Activated T-cell treated with anti-CD3 and anti-CD28 coated beads, Interleukin-2, amount 50 U/mL, for 4 hours (primary cell): ENCODE measurements around the gene ALKBH2. TPM values are rescaled to one million over a fixed set of nuclear protein-coding genes. Genes with fewer than 3 reads are reported as not detected.
"Not testable (repeated sequence)": the region's sequence is repeated elsewhere in the genome, so short reads cannot be mapped to it uniquely, and the experiment has no call there.

Experiments
- ATAC-seq, 2 donors: fragments of 200-7000 bp; cut with Tn5 transposase; one replicate each; pipeline ENCODE4 v1.10.0; 2021
- DNase-seq: peaks from one replicate; pipeline ENCODE4 v3.0.0-alpha.2; 2020
- H3K27me3 Mint-ChIP-seq: one replicate; pipeline ENCODE4 v1.8.0; 2021; ENCODE audit warnings: low read depth, mixed read lengths
- H3K36me3 Mint-ChIP-seq: one replicate; pipeline ENCODE4 v1.8.0; 2022; ENCODE audit warnings: mixed read lengths; ENCODE audit not compliant: insufficient read depth
- H3K4me1 Mint-ChIP-seq: one replicate; pipeline ENCODE4 v1.8.0; 2021; ENCODE audit warnings: low read depth, mixed read lengths
- H3K4me3 Mint-ChIP-seq: one replicate; pipeline ENCODE4 v1.8.0; 2021; ENCODE audit warnings: mild to moderate bottlenecking, moderate library complexity, mixed read lengths
- H3K9me3 Mint-ChIP-seq: one replicate; pipeline ENCODE4 v1.8.0; 2021; ENCODE audit warnings: mixed read lengths
- total RNA-seq, 3 donors: library from RNA; stranded (reverse); gene quantifications; one replicate each; pipeline ENCODE4 v1.2.1, GENCODE V29; 2021

The ALKBH2 gene
- total RNA-seq, 3 donors from 2014 or later, result 59.8 to 73.2 (median 71.4) TPM

DNA sequence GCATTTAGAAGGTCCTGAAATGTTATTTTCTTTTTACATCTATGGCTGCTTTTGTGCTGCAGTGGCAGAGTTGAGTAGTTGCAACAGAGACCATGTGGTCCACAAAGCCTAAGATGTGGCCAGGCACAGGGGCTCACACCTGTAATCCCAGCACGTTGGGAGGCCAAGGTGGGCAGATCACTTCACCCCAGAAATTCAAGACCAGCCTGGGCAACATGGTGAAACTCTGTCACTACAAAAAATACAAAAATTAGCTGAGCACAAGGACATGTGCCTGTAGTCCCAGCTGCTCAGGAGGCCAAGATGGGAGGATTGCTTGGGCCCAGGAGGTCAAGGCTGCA, 27.4 kb downstream of the ALKBH2 start:
- H3K4me1 Mint-ChIP-seq, result peaks cover 4% of the 10 kb centered on the region
- H3K27me3 Mint-ChIP-seq, result no peaks in the 10 kb centered on the region
- DNase-seq, result no peak
- peaks cover 16% of the 10 kb centered on the region for H3K36me3 Mint-ChIP-seq
- H3K9me3 Mint-ChIP-seq, result no peaks in the 10 kb centered on the region
- ATAC-seq, result no peak
- H3K4me3 Mint-ChIP-seq, result no peak overlapping the region

DNA sequence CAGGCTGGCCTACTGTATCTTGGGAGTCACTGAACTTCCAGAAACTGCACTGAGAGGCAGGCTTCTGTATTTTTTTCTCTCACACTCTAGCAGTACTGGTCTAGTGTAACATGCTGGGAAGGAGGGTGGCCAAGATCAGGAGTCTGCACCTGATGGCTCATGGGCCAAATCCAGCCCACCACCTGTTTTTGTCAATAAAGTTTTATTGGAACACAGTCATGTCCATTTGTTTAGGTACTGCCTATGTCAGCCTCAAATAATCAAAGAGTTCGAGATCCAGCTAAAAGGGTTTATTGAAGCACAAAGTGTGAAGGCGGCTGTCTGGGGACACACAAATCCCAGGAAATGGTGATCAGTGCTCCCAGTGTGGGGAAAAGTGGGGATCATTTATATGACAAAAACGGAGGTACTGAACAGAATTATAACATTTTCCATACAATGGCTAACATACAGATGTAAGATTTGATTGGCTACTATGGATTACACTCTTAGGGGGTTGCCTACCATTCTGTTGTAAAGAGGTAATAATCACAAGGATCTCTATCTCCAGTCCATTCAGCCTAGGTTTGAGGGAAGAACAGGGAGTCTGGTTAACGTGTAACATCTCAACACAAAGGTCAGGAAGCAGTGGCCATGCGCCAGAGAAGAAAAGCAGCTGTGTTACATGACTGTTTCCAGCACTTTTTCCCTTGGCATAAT, 28.0 kb downstream of the ALKBH2 start:
- DNase-seq (no peak), ATAC-seq (no peak)
- Mint-ChIP-seq H3K27me3 (no peaks in the 10 kb centered on the region), H3K4me3 (no peak overlapping the region), H3K9me3 (no peaks in the 10 kb centered on the region), H3K36me3 (peaks cover 11% of the 10 kb centered on the region), H3K4me1 (peaks cover 4% of the 10 kb centered on the region)

DNA sequence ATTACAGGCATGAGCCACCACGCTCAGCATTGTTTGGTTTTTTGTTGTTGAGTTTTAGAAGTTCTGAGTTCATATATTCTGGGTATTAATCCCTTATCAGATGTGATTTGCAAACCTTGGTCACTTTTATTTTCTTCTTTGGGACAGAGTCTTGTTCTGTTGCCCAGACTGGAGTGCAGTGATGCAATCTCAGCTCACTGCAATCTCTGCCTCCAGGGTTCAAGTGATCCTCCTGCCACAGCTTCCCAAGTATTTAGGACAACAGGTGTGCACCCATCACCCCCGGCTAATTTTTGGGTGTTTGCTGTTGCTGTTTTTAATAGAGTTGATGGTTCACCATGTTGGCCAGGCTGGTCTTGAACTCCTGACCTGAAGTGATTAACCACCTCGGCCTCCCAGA, 29.1 kb downstream of the ALKBH2 start:
- ATAC-seq (no peak), DNase-seq (no peak)
- Mint-ChIP-seq H3K9me3 (no peaks in the 10 kb centered on the region), H3K27me3 (no peaks in the 10 kb centered on the region), H3K4me1 (peaks cover 4% of the 10 kb centered on the region), H3K4me3 (no peak overlapping the region), H3K36me3 (peaks cover 11% of the 10 kb centered on the region)

DNA sequence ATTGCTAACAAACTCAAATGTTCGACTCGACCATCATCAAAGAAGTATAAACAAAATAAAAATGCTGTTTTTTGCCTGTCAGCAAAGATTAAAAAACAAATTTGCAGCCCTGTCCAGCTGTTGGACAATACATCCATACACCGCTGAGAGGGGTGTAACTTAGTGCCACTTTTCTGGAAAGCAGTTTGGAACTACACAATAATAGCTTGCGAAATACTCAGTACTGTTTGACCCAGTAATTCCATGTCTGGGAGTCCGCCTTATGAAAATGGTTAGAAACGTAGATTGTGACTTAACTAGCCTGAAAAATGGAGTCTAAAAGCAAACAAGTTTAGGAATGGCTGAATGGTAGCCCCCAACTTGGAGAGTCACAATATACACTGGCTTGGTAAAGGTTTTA, 34.5 kb downstream of the ALKBH2 start:
- DNase-seq (no peak), ATAC-seq (no peak)
- Mint-ChIP-seq H3K4me1 (peaks cover 9% of the 10 kb centered on the region), H3K36me3 (peaks cover 21% of the 10 kb centered on the region), H3K4me3 (no peak overlapping the region), H3K27me3 (no peaks in the 10 kb centered on the region), H3K9me3 (no peaks in the 10 kb centered on the region)

DNA sequence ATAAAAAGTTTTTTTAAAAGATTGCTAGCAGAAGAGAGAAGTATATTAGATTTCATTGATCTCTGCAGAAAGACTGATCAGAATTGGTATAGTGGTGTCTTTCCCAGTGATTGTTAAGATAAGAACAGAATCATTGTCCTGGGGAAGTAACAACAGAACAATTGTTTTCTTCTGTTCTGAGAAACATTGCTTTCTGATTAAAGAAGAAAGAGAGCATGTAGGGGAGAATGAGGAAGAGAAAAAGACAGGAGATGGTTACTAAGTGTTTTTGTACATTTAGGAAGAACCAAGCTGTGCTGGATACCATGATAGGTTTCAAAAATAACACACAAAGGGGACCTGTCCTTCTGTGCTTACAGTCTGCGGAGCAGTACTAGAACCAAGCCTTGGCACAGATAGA, 35.9 kb downstream of the ALKBH2 start:
- DNase-seq, result no peak
- Mint-ChIP-seq H3K27me3 (no peaks in the 10 kb centered on the region), H3K4me3 (no peak overlapping the region), H3K36me3 (peaks cover 19% of the 10 kb centered on the region), H3K9me3 (no peaks in the 10 kb centered on the region), H3K4me1 (peaks cover 10% of the 10 kb centered on the region)
- ATAC-seq, result no peak

DNA sequence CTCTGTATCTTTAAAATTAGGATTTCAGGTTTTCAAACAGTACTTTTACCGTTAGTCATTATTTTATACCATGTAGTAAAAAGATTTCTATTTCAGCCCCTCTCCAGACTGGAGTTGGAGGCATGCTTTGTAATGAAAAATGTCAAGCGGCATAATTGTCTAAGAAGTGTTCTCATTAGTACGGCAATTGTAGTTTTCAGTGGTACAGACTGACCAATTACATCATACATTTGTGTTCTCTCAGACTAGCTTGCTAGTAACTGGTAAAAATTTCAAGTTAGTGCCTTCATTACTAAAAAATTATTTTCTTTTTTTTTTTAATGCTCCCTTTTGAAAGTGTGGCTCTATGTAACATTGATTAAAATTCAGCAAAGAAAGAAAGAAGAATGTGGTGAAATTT, 36.4 kb downstream of the ALKBH2 start:
- Mint-ChIP-seq H3K4me3 (no peak overlapping the region), H3K36me3 (peaks cover 23% of the 10 kb centered on the region), H3K27me3 (no peaks in the 10 kb centered on the region), H3K4me1 (peaks cover 14% of the 10 kb centered on the region), H3K9me3 (no peaks in the 10 kb centered on the region)
- ATAC-seq (no peak), DNase-seq (no peak)

DNA sequence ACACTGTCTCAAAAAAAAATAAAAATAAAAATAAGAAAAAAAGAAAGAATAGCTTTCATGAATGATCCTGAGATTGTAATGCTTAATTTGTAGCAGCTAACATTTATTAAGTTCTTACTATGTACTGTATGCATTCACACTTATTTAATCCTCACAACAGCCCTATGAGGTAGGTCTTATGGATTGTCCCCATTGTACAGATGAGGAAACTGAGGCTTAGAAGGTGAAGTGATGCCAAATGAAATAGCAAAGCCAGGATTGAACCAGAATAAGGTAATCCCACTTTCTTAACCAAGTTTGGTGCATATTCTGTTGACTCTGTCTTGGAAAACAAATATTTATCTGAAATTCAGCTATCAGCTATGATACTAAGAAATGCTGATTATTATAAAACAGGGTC, 38.8 kb downstream of the ALKBH2 start:
- Mint-ChIP-seq H3K4me1 (peaks cover 14% of the 10 kb centered on the region), H3K9me3 (no peaks in the 10 kb centered on the region), H3K36me3 (peaks cover 20% of the 10 kb centered on the region), H3K4me3 (no peak overlapping the region), H3K27me3 (no peaks in the 10 kb centered on the region)
- ATAC-seq, result no peak
- DNase-seq, result no peak

DNA sequence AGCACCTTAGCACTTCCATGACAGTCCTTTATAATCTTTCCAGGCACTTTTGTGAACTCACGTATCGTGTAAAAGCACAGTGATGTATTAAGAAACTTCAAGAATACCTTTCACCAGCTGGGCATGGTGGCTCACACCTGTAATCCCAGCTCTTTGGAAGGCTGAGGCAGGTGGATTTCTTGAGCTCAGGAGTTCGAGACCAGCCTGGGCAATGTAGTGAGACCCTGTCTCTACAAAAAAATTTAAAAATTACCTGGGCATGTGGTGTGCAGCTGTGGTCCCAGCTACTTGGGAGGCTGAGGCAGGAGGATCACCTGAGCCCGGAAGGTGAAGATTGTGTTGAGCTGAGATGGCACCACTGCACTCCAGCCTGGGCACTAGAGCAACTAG, 39.2 kb downstream of the ALKBH2 start:
- not testable (repeated sequence) for H3K27me3 Mint-ChIP-seq, DNase-seq

DNA sequence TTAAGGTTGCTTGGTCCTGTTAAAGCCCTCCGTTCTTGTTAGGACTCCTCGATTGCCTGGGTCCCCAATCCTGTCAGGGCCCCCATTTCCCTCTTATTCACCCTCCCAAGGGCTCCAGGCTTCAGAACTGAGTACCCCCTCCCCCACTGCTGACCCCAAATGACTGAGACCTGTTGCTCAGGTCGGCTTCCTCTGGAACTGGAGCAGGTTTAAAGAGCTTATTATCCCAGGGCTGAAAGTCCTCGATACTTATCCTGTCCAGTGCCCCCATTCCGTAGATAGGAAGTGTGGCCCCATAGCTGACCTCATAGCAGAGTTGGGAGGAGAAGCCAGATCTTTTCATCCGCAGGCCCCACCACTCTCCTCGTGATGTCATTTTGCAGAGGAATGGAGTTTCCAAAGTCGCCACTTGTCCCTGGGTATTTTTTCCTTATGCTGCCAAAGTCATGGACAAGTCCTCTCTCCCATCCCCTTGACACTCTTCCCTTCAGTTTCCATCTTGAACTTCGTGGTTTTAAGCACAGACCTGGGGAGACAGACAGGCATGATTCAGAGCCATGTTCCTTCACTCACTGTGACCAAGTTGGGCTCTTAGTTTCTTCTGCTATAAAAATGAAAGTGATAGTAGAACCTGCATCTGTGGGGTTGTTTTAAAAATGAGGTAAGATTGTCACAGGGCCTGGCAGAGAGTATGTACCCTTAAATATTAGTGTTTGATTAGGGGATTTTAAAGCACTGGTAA, 39.7 kb downstream of the ALKBH2 start:
- ATAC-seq (peak; percentile 81 to 83), DNase-seq (peak; percentile 8)
- H3K4me1 Mint-ChIP-seq, result peaks cover 14% of the 10 kb centered on the region
- peak overlapping the region; percentile 95 for H3K4me3 Mint-ChIP-seq
- H3K27me3 Mint-ChIP-seq, result no peaks in the 10 kb centered on the region
- H3K36me3 Mint-ChIP-seq, result peaks cover 17% of the 10 kb centered on the region
- no peaks in the 10 kb centered on the region for H3K9me3 Mint-ChIP-seq

More for the DNA sequence above, 39.2 kb downstream of the ALKBH2 start:
- peak overlapping the region; percentile 95 for H3K4me3 Mint-ChIP-seq
- peaks cover 20% of the 10 kb centered on the region for H3K36me3 Mint-ChIP-seq
- peaks cover 14% of the 10 kb centered on the region for H3K4me1 Mint-ChIP-seq
- H3K9me3 Mint-ChIP-seq, result not testable (repeated sequence)
- ATAC-seq, result peak in 1 of 2 donors; percentile 3

DNA sequence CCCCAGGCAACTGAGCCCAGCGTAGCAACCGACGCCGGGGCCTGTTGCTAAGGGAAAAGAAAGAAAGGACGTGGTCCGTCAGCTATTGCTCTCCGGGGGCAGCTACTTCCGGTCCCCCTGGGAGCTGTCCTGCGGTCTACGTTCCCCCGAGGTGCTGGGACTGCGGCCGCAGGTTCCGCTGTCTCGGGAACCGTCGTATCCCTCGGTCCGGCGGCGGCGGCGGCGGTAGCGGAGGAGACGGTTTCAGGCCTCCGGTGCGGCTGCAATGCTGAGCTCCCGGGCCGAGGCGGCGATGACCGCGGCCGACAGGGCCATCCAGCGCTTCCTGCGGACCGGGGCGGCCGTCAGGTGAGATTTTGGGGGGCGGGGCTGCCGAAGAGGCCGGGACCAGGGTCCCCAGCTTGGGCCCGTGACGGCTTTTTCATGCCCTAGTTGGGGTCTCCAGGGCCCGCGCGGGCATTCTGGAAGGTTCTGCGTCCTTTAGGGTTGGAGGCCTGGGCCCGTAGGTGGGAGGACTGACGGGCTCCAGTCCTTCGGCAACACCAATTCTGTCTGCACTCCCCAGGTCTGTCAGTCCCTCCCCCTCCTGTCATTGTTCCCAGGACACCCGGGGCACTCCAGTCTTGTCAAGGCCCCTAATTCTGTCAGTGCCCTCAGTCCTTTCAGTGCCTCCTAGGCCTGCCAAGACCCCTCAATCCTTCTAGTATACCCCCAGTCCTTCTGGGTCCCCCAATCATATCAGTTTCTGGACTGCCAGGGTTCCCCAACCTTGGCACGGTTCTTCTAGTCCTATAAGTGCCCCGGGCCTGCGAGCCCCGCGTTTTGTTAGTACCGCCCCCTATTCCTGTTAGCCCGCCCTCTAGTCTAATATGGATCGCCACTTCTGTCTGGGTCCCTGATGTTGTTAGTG, 40.6 kb downstream of the ALKBH2 start, which contains the start of gene USP30:
Gene USP30 (plus strand): TSS at position 163 of the 910 bp plus-strand sequence. CDS start 103 bp downstream, at position 266.
- peak; percentile 80 for DNase-seq
- Mint-ChIP-seq H3K9me3 (no peaks in the 10 kb centered on the region), H3K27me3 (no peaks in the 10 kb centered on the region), H3K4me3 (peak within 1 kb of the TSS; percentile 95), H3K36me3 (peaks cover 14% of the 10 kb centered on the region), H3K4me1 (peaks cover 14% of the 10 kb centered on the region)
- ATAC-seq, result peak; percentile 82 to 86

DNA sequence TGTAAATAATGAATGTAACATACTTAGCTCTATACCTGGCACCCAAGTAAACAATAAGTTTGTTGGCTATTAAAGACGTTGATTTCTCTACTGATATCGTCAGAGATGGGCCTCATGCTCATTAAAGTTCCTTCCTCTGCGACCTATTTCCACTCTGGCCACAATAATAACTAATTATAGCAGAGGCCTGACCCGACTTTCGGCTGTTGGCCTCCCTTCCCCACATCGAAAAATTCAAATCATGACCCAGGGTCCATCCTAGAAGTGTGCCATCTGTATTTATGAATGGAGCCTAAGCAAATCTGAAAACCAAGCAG, 41.2 kb downstream of the ALKBH2 start:
- DNase-seq, result no peak
- Mint-ChIP-seq H3K27me3 (no peaks in the 10 kb centered on the region), H3K4me3 (peak overlapping the region; percentile 95), H3K36me3 (peaks cover 11% of the 10 kb centered on the region), H3K9me3 (no peaks in the 10 kb centered on the region), H3K4me1 (peaks cover 14% of the 10 kb centered on the region)
- no peak for ATAC-seq

DNA sequence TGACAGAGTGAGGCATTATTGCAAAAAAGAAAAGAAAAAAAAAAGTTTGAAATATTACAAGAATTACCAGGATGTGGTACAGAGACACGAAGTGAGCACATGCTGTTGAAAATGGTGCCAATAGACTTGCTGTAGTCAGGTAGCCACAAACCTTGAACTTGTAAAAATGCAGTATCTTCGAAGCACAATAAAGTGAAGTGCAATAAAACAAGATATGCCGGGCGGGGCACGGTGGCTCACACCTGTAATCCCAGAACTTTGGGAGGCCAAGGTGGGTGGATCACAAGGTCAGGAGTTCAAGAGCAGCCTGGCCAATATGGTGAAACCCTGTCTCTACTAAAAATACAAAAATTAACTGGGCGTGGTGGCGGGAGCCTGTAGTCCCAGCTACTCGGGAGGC, 43.5 kb downstream of the ALKBH2 start:
- not testable (repeated sequence) for H3K27me3 Mint-ChIP-seq, H3K9me3 Mint-ChIP-seq, H3K4me3 Mint-ChIP-seq, H3K36me3 Mint-ChIP-seq, DNase-seq, ATAC-seq
- peaks cover 14% of the 10 kb centered on the region for H3K4me1 Mint-ChIP-seq

DNA sequence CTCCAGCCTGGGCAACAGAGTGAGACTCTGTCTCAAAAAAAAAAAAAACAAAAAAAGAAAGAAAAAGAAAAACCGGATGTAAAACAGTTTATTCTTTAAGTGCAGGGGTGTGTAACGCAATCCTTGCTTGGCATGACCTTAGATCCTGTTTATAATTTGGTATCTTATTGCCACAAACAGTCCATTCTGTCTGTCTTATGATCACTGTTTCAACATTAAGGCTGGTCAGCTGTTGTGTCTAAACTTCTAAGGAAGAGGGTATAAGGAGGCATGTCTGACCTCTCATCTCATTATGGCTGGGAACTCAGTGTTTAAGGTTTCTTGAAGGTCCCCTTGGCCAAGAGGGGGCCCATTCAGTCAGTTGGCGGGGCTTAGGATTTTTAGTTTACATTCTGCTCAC, 44.6 kb downstream of the ALKBH2 start:
- H3K27me3 Mint-ChIP-seq, result not testable (repeated sequence)

DNA sequence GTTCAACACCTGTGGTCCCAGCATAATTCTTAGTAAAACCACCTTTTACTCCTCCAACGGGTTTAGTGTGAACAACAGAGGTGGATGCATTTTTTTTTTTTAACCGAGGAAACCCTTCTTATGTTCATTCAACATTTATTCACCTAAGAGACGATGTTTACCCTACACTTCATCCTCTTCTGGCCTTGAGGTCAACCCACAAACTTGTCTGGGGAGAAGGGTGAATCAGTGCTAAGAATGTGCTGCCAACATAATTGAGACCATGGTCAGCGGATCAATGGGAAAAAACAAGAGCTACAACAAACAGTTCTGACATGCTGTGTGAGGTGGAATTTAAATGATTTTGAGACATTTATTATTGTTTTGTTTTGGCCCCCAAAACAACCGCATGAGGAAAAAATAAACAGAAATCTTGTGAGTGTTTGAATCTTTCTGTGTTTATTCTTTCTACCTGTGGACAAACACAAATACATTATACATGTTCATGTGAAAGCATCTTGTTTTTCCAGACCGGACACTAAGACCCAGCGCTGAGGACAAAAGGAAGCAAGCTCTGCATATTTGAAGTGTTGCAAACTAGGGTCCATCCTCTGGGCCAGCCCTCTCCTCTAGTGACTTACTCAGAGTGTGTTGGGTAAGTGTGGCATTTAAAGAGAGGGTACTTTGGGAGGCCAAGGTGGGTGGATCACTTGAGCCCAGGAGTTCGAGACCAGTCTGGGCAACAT, 46.0 kb downstream of the ALKBH2 start:
- ATAC-seq (no peak), DNase-seq (no peak)
- Mint-ChIP-seq H3K36me3 (peaks cover 4% of the 10 kb centered on the region), H3K4me1 (peaks cover 3% of the 10 kb centered on the region), H3K9me3 (no peaks in the 10 kb centered on the region), H3K4me3 (no peak overlapping the region), H3K27me3 (peaks cover 13% of the 10 kb centered on the region)

More for the DNA sequence above, 44.6 kb downstream of the ALKBH2 start:
- not testable (repeated sequence) for H3K4me1 Mint-ChIP-seq, ATAC-seq, H3K4me3 Mint-ChIP-seq, DNase-seq, H3K9me3 Mint-ChIP-seq, H3K36me3 Mint-ChIP-seq
